Epithelial cell of proximal tubule (primary cell): Measurements from ENCODE around the gene CA12. TPM values are rescaled to one million over a fixed set of nuclear protein-coding genes. Genes with fewer than 3 reads are reported as not detected.

Source experiments
- DNase-seq: peaks from one replicate; pipeline ENCODE4 v3.0.0-alpha.2; 2011; ENCODE audit warnings: low read depth
- H3K4me3 ChIP-seq: 2 replicates; pipeline ENCODE4 v1.5.1; 2011; ENCODE audit warnings: low read depth, mild to moderate bottlenecking, low read length
- CTCF ChIP-seq: conservative IDR thresholded peaks from 2 replicates; pipeline ENCODE4 v1.5.1; 2012; ENCODE audit warnings: low read depth, mild to moderate bottlenecking, low read length
- total RNA-seq: library from RNA; depleted of rRNA; stranded (reverse); fragments of >200 nt; gene quantifications from 2 replicates; pipeline ENCODE4 v1.2.3, GENCODE V29; 2015

Gene CA12
- total RNA-seq, 1 donor from 2014 or later, result 19.7 TPM

DNA sequence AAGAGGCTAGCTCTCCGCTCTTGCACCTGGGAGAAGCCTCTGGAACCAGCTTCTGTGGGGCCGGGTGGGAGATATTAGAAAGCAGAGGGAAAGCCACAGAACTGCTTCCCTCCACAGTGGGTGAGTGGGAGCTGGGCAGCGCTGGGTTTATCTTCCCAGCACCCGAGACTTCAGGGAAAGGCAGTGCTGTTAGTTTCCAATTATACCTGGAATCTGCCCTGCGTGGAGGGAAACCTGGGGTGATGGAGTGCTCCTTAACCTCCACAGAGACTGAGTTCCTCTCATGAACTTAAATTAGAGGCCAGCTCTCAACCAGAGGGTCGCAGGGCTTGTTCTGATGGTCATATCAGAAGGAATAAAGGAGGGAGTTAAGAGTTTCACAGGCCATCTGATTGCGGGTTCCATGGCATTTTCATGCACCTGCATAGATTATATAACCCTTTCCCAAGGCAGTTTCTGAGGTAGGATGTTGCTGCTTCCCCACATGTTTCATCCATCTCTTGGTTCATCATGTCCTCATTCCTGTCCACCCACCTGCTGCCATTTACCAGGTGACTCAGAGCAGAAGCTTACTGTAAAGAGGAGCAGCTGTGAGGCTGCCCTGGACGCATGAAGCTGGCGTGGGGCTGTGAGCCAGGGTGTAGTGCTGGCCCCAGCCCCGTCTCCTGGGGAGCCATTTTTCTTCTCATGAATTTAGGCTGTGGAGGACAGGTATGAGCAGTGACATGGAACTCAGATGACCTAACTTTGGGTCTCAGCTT, 42.5 kb downstream of the CA12 start:
- H3K4me3 ChIP-seq, result no peak overlapping the region
- TF ChIP-seq CTCF, result no peak
- DNase-seq, result no peak

DNA sequence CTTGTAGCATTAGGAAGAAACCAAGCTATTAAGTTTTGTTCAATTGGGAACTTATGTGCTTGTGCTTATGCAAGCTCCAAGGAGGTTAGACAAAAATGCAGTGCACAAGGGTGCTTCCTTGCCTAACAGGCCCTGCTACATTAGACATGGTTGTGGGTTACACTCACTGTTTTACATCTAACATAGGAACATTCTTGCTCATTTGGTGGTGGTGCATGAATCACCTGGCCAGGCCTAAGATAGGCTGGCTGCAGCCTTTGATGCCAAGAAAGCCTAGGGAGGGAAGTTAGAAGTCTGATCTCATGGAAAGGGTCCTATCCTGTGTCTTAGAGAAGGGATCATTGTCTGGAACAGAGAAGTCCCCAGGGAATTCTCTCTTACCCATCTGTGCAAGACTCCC, 43.5 kb downstream of the CA12 start:
- TF ChIP-seq CTCF, result no peak
- no peak overlapping the region for H3K4me3 ChIP-seq
- no peak for DNase-seq

- TF ChIP-seq CTCF, result no peak
- DNase-seq, result no peak
- H3K4me3 ChIP-seq, result no peak overlapping the region
Observed at GRCh38 chr15:63337046-63337445, 44.6 kb downstream of the CA12 start.

DNA sequence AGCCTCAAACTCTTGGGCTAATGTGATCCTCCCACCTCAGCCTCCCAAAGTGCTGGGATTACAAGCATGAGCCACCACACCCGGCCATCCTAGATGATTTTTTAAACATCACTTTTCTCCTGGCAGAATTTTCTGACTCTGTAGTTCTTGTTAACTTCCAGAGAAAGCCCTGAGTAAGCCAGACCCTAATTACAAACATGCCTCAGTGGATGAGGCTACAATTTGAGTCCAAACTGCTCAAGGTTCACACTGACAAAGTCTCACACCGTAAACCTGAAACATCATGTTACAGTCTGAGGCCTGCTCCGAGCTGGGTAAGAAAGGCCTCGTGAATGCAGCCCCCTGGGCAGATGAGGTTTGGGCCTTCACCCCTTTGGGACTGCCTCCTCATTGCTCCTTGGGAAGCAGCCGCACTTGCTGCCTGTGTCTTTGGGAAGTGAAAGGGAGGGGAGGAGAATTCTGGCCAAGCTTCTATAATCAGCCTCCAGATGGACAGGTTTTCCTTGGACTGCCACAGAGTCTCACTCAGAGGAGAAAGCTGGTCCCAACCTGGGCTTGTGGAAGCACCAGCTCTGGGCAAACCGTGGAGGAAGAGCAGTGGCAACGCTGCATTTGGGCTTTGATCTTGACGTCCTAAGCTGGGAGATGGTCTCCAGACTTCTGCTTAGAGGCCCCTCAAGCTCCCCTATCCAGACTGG, 46.0 kb downstream of the CA12 start:
- H3K4me3 ChIP-seq, result no peak overlapping the region
- TF ChIP-seq CTCF, result no peak
- no peak for DNase-seq

- no peak for TF ChIP-seq CTCF
- no peak for DNase-seq
- H3K4me3 ChIP-seq, result no peak overlapping the region
Observed at GRCh38 chr15:63334821-63335220, 46.8 kb downstream of the CA12 start.

GRCh38 chr15:63332367-63333124, 49.1 kb downstream of the CA12 start:
- no peak overlapping the region for H3K4me3 ChIP-seq
- DNase-seq, result no peak
- no peak for TF ChIP-seq CTCF
